Keratinocyte (primary cell): ENCODE data around the gene CFH.

Experiments
- EZH2 ChIP-seq: IDR thresholded peaks from one replicate; pipeline ENCODE4 v1.6.1; 2012; ENCODE audit warnings: inconsistent platforms, mild to moderate bottlenecking, low read length, moderate library complexity
- TF ChIP-seq, protein P1 (sequence below), 3 experiments: IDR thresholded peaks in 1 of 3; conservative IDR thresholded peaks in 1 of 3; optimal IDR thresholded peaks in 1 of 3; 2 replicates in 2 of 3; 3 replicates in 1 of 3; pipeline versions ENCODE3 to v1.5.1; 2011; ENCODE audit warnings: low read length in 3 of 3, mild to moderate bottlenecking in 3 of 3, moderate library complexity in 2 of 3, control low read depth in 1 of 3, inconsistent platforms in 1 of 3; ENCODE audit not compliant: insufficient read depth in 2 of 3; ENCODE audit errors: extremely low read depth in 1 of 3

DNA sequence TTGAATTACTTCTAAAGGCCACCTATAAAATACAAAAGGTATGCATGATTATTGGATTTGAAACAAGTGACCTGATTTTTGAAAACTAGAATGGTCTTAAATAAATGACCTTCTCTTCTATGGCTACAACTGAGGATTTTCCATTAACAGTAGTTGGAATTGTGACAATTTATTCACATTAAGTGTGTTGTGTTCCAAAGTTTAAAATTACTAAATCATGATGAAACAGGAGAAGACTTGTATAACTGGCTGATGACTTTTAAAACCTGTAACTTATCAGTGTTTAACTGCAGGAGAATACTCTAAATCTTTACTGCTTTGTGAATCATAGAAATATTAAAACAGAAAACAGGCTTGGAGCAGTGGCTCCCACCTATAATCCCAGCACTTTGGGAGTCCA is 48.2 kb upstream of the CFH start:
- TF ChIP-seq, protein P1, sequence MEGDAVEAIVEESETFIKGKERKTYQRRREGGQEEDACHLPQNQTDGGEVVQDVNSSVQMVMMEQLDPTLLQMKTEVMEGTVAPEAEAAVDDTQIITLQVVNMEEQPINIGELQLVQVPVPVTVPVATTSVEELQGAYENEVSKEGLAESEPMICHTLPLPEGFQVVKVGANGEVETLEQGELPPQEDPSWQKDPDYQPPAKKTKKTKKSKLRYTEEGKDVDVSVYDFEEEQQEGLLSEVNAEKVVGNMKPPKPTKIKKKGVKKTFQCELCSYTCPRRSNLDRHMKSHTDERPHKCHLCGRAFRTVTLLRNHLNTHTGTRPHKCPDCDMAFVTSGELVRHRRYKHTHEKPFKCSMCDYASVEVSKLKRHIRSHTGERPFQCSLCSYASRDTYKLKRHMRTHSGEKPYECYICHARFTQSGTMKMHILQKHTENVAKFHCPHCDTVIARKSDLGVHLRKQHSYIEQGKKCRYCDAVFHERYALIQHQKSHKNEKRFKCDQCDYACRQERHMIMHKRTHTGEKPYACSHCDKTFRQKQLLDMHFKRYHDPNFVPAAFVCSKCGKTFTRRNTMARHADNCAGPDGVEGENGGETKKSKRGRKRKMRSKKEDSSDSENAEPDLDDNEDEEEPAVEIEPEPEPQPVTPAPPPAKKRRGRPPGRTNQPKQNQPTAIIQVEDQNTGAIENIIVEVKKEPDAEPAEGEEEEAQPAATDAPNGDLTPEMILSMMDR (optimal IDR thresholded peaks at IDR 0.05 in 1 of 3, IDR thresholded peaks at IDR 0.05 in 1 of 3, conservative IDR thresholded peaks at IDR 0.05 in 1 of 3; ENCODE audit: extremely low read depth in 1 of 3, insufficient read depth in 2 of 3, low read length in 3 of 3): no peak
- no peak for TF ChIP-seq EZH2
